HepG2 (cell line): ENCODE results near the gene SFTPB. TPM values are rescaled to one million over a fixed set of nuclear protein-coding genes. Genes with fewer than 3 reads are reported as not detected.

ENCODE experiments used
- ATAC-seq: fragments of 200-7000 bp; cut with Tn5 transposase; 3 replicates; pipeline ENCODE4 v1.9.1; 2020; ENCODE audit warnings: mild to moderate bottlenecking, moderate library complexity
- BruUV-seq: library from RNA; stranded (reverse); fragments of 400-500 nt; replicated peaks from 2 replicates; lab custom pipeline; 2021; lab: Mats Ljungman, UMichigan
- CTCF ChIA-PET: fragments of 300-600 bp; formaldehyde crosslinking; extraction: SDS; loops from one replicate; lab custom pipeline; 2021; ENCODE audit warnings: low total read pairs, inconsistent platforms, low intra/inter-chr PET ratio; lab: Yijun Ruan, JAX
- POLR2A ChIA-PET: fragments of 350-600 bp; sonication (Branson Sonifier 250); formaldehyde crosslinking; loops from one replicate; lab custom pipeline; 2020; ENCODE audit warnings: antibody characterized with exemption, inconsistent platforms; lab: Yijun Ruan, JAX
- DNase-seq: peaks from one replicate; pipeline ENCODE4 v3.0.0-alpha.2; 2015; ENCODE audit warnings: low spot score
- FAIRE-seq: peaks from 3 replicates; lab custom pipeline; 2011; peaks lifted over from hg19 to GRCh38; lab: Jason Lieb, UNC
- H2AFZ ChIP-seq: one replicate; pipeline ENCODE4 v1.6.1; 2011; ENCODE audit warnings: low read length, inconsistent platforms
- H3K27ac ChIP-seq: fragments of 300-600 bp; 3 replicates; pipeline ENCODE4 v1.8.0; 2011; ENCODE audit warnings: mixed run types, mild to moderate bottlenecking, mixed read lengths, low read length, inconsistent platforms; ENCODE audit not compliant: insufficient read depth; ENCODE audit errors: extremely low read length
- H3K27me3 ChIP-seq, 2 experiments: fragments of 200-600 bp in 1 of 2; 2 replicates in 1 of 2; 3 replicates in 1 of 2; pipeline versions ENCODE4 v1.6.0 to v1.8.0; 2011; ENCODE audit warnings: low read length in 2 of 2, mild to moderate bottlenecking in 2 of 2, moderate library complexity in 2 of 2, inconsistent platforms in 1 of 2; ENCODE audit not compliant: insufficient read depth in 2 of 2, control insufficient read depth in 1 of 2
- H3K36me3 ChIP-seq, 2 experiments: fragments of 200-600 bp in 1 of 2; replicated peaks in 1 of 2; 2 replicates in 1 of 2; 3 replicates in 1 of 2; pipeline versions ENCODE4 v1.5.1 to v1.8.0; 2011; ENCODE audit warnings: low read length in 2 of 2, inconsistent platforms in 1 of 2; ENCODE audit not compliant: insufficient read depth in 2 of 2, control insufficient read depth in 1 of 2
- H3K4me1 ChIP-seq: 2 replicates; pipeline ENCODE4 v1.5.1; 2012; ENCODE audit warnings: low read length, inconsistent platforms; ENCODE audit not compliant: insufficient read depth
- H3K4me2 ChIP-seq: 2 replicates; pipeline ENCODE4 v1.6.0; 2011; ENCODE audit warnings: low read depth, low read length, inconsistent platforms
- H3K4me3 ChIP-seq, 3 experiments: fragments of 200-600 bp in 1 of 3; sonication (generic), shearing (Covaris generic) in 1 of 3; replicated peaks in 1 of 3; 2 replicates each; pipeline ENCODE4 v1.5.1; 2011 to 2016; ENCODE audit warnings: low read length in 3 of 3, inconsistent platforms in 2 of 3, low read depth in 2 of 3, mild to moderate bottlenecking in 2 of 3, control low read depth in 1 of 3, mixed read lengths in 1 of 3; ENCODE audit not compliant: insufficient read depth in 1 of 3
- H3K79me2 ChIP-seq: one replicate; pipeline ENCODE4 v1.6.1; 2011; ENCODE audit warnings: low read length, inconsistent platforms; ENCODE audit not compliant: insufficient read depth
- H3K9ac ChIP-seq: 2 replicates; pipeline ENCODE4 v1.6.0; 2011; ENCODE audit warnings: mild to moderate bottlenecking, low read depth, low read length, inconsistent platforms; ENCODE audit not compliant: insufficient read depth
- H3K9me3 ChIP-seq: 2 replicates; pipeline ENCODE4 v1.5.1; 2012; ENCODE audit warnings: mild to moderate bottlenecking, low read length
- H4K20me1 ChIP-seq: 2 replicates; pipeline ENCODE4 v1.6.0; 2011; ENCODE audit warnings: inconsistent platforms, mild to moderate bottlenecking, low read length, moderate library complexity; ENCODE audit not compliant: insufficient read depth
- MIER2 ChIP-seq: IDR thresholded peaks from 2 replicates; pipeline ENCODE4 v1.6.1; 2016; ENCODE audit warnings: missing biosample characterization, missing genetic modification reagents
- MYC ChIP-seq: sonication (generic); formaldehyde crosslinking; IDR thresholded peaks from 2 replicates; pipeline ENCODE4 v1.9.0; 2021; ENCODE audit warnings: missing genetic modification reagents, borderline replicate concordance
- PAF1 ChIP-seq: IDR thresholded peaks from 2 replicates; pipeline ENCODE4 v1.6.1; 2016; ENCODE audit warnings: missing genetic modification reagents, missing compliant biosample characterization
- SMARCC2 ChIP-seq: fragments of 450-650 bp; IDR thresholded peaks from 2 replicates; pipeline ENCODE4 v1.6.1; 2017; ENCODE audit warnings: antibody characterized with exemption, mild to moderate bottlenecking
- SP140L ChIP-seq: sonication (generic); formaldehyde crosslinking; IDR thresholded peaks from 2 replicates; pipeline ENCODE4 v1.4.0; 2020; ENCODE audit warnings: missing genetic modification reagents, borderline replicate concordance
- ZFP36L1 ChIP-seq: sonication (generic); formaldehyde crosslinking; IDR thresholded peaks from 2 replicates; pipeline ENCODE4 v1.8.0; 2022; ENCODE audit warnings: mild to moderate bottlenecking, missing genetic modification reagents, moderate library complexity
- ZNF296 ChIP-seq: sonication (generic); formaldehyde crosslinking; conservative IDR thresholded peaks from 2 replicates; pipeline ENCODE4 v1.5.0; 2020; ENCODE audit warnings: mild to moderate bottlenecking, missing genetic modification reagents
- ZNF430 ChIP-seq: sonication (generic); formaldehyde crosslinking; IDR thresholded peaks from 2 replicates; pipeline ENCODE4 v1.9.0; 2021; ENCODE audit warnings: mild to moderate bottlenecking, missing genetic modification reagents
- ZNF720 ChIP-seq: sonication (generic); formaldehyde crosslinking; IDR thresholded peaks from 2 replicates; pipeline ENCODE4 v1.4.0; 2020; ENCODE audit warnings: missing genetic modification reagents
- WGBS: methylation state at CpG from one replicate; pipeline ENCODE4 v1.1.6; 2017; ENCODE audit warnings: low lambda C conversion rate; 5-methylcytosine and 5-hydroxymethylcytosine counted together
- in situ Hi-C: cut with HindIII; loops from 2 replicates; pipeline ENCODE4 v1.10.0; 2017; ENCODE audit warnings: low pct_unique_long_range_greater_than_20kb; ENCODE audit not compliant: extremely low pct_ligation_motif_present
- intact Hi-C: fragments of 100-400 bp; cut with micrococcal nuclease; formaldehyde crosslinking; loops from one replicate; pipeline ENCODE4 v1.10.0; 2022; ENCODE audit not compliant: unreplicated experiment
- polyA plus RNA-seq, 8 experiments: library from polyadenylated mRNA; depleted of rRNA in 3 of 8; stranded (reverse) in 7 of 8; unstranded in 1 of 8; fragments of >200 nt; fragmentation: Illumina TruSeq in 4 of 8; extraction: Trizol in 4 of 8; gene quantifications; 2 replicates each; pipeline versions ENCODE4 v1.2.1 to v1.2.3, GENCODE V29; 2011 to 2016; ENCODE audit warnings: low read depth in 4 of 8, missing spikeins in 1 of 8, mixed read lengths in 1 of 8; ENCODE audit not compliant: insufficient read depth in 1 of 8
- total RNA-seq, 5 experiments: library from RNA; depleted of rRNA; stranded (reverse); fragments of >200 nt; fragmentation: Illumina TruSeq; extraction: Trizol; gene quantifications; 2 replicates each; pipeline ENCODE4 v1.2.3, GENCODE V29; 2016; ENCODE audit warnings: low read depth in 1 of 5
- TF ChIP-seq, protein P1 (sequence below): sonication (generic); formaldehyde crosslinking; IDR thresholded peaks from 2 replicates; pipeline ENCODE4 v1.5.1; 2020; ENCODE audit warnings: mild to moderate bottlenecking, missing genetic modification reagents
- TF ChIP-seq, protein P2 (sequence below): sonication (generic); formaldehyde crosslinking; IDR thresholded peaks from 2 replicates; pipeline ENCODE4 v1.9.0; 2021; ENCODE audit warnings: missing genetic modification reagents, borderline replicate concordance

Gene SFTPB
- total and polyA plus RNA-seq, 2 of the 13 experiments (the other 11 are each of a cell fraction or from before 2014, with no cell fraction given) = not detected

GRCh38 chr2:85669549-85669948 is 1.6 kb upstream of the SFTPB start (continued):
- no peak for TF ChIP-seq MYC

DNA sequence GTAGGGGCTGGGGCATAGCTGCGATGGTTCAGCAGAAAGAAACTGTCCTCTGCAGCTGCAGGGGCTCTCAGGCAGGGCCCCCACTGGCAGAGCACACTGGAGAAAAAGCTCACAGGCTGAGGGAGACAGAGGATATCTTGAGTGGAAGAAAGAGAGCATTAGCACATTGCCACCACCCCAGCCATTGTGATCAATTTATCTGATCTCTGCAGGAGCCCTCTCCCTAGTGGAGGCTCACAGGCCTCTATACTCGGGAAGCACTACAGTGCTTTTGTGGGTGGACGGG is 801 bp upstream of the SFTPB start:
- Histone ChIP-seq H3K27me3 (peaks cover 0 to 46% of the 10 kb centered on the region in 2 experiments; a peak in 3 of 5 replicates), H3K4me1 (peaks cover 25% of the 10 kb centered on the region), H3K4me2 (no peak overlapping the region), H4K20me1 (no peaks in the 10 kb centered on the region), H3K4me3 (no peak overlapping the region), H2AFZ (no peak overlapping the region), H3K36me3 (no peaks in the 10 kb centered on the region), H3K9me3 (no peaks in the 10 kb centered on the region), H3K27ac (no peak overlapping the region), H3K79me2 (no peaks in the 10 kb centered on the region), H3K9ac (no peak overlapping the region)
- no TSS peak for BruUV-seq
- no peak for DNase-seq
- ChIA-PET CTCF (no interaction called here), POLR2A (no interaction called here)
- no peak for TF ChIP-seq SP140L (CRISPR knock-in tag)
- no peak for TF ChIP-seq ZFP36L1
- TF ChIP-seq, protein P1, sequence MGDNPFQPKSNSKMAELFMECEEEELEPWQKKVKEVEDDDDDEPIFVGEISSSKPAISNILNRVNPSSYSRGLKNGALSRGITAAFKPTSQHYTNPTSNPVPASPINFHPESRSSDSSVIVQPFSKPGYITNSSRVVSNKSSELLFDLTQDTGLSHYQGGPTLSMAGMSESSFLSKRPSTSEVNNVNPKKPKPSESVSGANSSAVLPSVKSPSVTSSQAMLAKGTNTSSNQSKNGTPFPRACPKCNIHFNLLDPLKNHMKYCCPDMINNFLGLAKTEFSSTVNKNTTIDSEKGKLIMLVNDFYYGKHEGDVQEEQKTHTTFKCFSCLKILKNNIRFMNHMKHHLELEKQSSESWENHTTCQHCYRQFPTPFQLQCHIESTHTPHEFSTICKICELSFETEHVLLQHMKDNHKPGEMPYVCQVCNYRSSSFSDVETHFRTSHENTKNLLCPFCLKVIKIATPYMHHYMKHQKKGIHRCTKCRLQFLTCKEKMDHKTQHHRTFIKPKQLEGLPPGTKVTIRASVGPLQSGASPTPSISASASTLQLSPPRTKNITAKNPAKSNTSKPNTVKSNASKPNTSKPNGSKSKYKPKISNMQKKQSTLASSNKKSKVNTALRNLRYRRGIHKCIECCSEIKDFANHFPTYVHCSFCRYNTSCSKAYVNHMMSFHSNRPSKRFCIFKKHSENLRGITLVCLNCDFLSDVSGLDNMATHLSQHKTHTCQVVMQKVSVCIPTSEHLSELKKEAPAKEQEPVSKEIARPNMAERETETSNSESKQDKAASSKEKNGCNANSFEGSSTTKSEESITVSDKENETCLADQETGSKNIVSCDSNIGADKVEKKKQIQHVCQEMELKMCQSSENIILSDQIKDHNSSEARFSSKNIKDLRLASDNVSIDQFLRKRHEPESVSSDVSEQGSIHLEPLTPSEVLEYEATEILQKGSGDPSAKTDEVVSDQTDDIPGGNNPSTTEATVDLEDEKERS = no peak
- TF ChIP-seq ZNF430 = no peak
- TF ChIP-seq MIER2 (CRISPR knock-in tag) = no peak
- TF ChIP-seq, protein P2, sequence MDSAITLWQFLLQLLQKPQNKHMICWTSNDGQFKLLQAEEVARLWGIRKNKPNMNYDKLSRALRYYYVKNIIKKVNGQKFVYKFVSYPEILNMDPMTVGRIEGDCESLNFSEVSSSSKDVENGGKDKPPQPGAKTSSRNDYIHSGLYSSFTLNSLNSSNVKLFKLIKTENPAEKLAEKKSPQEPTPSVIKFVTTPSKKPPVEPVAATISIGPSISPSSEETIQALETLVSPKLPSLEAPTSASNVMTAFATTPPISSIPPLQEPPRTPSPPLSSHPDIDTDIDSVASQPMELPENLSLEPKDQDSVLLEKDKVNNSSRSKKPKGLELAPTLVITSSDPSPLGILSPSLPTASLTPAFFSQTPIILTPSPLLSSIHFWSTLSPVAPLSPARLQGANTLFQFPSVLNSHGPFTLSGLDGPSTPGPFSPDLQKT (CRISPR knock-in tag) = no peak
- TF ChIP-seq ZNF296 (CRISPR knock-in tag) = no peak
- TF ChIP-seq PAF1 = no peak
- TF ChIP-seq ZNF720 (CRISPR knock-in tag) = no peak
- TF ChIP-seq SMARCC2 = no peak
- no peak for FAIRE-seq
- no peak for ATAC-seq
- in situ Hi-C loops (no loop called here), intact Hi-C loops (no loop called here)
- 17% methylated on average over 3 of the region's 3 CpGs for WGBS
